Measurements from ENCODE around the gene PDE9A.

Gene PDE9A

DNA sequence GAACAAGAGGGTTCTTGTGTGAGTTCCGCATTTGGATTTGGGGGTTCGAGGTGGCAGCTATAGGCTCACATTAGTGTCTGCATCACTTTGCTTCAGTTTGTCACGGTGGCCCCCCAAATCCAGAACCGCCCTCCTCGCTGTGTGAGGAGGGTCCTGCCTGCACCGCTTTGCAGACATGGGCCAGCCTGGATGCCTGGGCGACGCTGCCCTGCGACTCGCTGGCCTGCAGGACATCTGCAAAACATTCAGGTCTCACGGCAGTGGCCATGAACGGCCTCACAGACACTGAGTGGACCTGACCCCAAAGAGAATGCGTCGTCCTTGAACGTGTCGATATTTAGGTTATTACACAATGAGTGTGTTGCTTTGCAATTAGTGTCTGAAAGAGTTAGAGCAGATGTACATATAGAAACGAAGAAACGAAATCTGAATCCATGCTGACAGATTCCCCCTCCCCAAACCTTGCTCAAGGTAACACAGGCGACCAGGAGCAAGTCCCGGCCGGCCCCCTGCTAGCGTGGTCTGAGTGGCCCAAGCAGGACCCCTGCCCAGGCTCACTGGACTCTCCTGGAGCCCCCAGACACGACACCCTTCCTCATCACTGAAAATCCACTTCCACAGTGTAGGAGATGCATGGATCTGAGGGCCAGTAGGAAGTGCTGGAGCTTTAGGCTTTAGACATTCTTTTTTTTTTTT, 20.4 kb downstream of the PDE9A start:
- DNase-seq, result no peak

DNA sequence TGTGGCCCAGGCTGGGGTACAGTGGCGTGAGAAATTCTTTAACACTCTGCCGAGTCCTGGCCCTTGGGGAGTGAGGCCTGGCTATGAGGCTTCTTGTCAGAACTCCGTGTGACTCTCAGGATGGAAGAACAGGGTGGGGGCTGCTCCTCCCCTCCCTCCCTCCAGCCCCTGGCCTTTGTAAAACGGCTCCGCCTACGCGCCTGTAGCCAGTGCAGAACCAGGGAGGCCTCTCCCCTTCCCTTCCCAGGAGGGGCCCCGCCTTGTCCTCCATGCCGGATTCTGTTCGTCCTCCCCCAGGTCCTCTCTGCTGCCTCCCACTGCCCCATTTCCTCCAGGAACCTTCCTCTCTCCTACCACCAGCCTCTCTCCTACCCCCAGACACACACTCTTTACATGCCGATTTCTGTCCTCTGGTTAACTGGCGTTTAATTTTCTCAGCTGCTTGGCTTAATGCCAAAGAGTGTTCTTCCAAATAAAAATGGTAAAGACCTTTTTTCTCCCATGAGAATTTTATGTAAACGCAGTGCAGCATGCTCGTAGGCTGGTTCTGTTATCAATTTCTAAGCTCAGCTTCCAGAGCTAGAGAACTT, 21.0 kb downstream of the PDE9A start:
- DNase-seq, result no peak

DNA sequence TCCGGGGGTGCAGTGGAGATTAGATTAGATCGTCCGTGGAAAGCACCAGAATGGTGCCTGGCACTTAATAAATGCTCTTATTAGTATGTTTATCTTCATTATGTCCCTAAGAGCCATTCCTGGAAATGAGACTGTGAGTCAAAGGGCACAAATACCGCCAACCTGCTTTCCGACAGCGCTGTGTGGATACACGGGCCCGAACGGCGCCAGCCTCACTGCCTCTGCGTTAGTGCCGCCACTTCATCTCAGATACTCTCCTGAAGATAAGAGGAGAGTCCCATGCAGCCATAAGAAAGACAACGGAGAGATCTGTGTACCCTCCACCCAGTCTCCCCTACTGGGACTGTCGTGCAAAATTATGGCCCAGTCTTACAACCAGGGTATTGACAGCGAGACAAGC, 22.0 kb downstream of the PDE9A start:
- no peak for DNase-seq

DNA sequence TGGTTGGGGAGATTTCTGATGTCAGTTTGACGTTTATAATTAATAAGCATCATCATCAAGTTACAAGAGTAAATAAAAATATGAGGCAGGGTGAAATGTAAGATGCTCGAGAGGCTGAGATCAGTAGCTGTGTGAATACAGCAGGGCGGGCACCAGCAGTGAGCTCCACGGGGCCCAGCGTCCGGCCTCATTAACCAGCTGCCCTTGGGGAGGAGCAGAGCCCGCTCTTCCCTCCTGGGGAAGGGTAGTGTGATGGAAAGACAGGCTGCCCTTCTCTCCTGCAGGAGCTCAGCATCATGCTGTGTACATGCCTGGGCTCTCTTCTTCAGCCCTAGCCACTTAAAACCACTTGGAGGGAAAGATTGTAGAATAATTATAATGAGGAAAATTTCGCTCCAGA, 23.4 kb downstream of the PDE9A start:
- DNase-seq, result no peak

DNA sequence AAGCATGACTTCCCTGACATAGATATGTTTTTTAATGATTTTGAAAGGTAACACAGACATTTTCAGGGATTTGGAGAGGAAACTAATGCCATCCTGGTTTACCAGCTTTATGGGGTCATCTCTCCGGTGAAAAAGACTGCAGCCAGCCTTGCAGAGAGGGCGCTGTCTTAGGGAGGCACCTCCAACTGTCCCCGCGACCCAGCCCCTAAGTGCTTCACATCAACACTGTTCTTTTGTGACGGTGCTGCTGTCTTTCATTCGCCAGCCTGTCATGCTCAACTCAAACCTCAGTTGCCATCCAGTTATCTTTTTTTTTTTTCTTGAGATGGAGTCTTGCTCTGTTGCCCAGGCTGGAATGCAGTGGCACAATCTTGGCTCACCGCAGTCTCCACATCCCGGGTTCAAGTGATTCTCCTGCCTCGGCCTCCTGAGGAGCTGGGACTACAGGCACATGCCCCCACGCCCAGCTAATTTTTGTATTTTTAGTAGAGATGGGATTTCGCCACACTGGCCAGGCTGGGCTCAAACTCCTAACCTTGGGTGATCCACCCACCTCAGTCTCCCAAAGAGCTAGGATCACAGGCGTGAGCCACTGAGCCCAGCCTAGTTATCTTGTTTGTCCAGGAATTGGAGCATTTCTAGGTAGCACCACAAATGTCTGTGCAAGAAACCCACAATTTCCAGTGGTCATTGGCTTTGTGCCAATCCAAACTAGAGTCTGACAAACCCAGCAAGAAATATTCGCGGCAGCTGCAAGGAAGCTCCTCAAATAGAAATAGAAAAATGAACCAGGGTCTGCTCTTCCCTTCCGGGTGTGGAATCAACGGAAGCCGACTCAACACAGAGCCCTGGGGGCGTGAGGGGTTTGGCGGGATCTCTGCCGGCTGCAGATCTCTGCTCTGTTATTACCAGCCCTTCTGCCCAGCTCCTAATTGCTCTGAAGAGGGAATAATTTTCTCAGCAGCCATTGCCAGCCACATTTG, 24.2 kb downstream of the PDE9A start:
- no peak for DNase-seq

DNA sequence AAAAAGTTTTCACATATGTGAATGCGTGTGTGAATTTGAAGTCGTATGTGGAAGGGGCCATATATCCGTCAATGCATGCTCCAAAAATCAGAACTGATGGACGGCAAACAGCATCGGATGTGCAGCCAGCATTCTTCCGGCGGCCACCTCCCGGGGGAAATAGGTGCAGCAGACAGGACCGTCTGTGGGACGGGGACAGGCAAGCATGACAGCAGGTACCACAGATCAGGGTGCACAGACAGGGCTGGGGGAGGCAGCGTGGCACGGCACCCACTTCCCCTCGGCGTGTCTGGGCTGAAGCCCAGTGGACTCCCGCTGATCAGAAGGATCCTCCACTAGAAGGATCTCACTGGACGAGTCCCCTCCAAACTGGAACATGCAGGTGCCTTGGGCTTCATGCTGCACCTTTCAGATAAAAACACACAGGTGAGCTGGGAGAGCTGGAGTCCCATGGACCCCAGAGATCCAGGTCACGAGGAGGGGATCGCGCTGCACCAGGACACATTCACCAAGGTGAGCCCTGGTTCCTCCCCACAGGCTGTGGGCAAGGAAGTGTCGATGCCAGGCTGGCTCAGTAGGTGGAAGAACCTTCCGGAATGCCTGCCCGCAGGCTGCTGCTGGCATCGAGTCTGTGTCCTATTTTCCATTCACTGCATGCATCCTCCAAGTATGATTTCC, 25.3 kb downstream of the PDE9A start:
- DNase-seq, result no peak

DNA sequence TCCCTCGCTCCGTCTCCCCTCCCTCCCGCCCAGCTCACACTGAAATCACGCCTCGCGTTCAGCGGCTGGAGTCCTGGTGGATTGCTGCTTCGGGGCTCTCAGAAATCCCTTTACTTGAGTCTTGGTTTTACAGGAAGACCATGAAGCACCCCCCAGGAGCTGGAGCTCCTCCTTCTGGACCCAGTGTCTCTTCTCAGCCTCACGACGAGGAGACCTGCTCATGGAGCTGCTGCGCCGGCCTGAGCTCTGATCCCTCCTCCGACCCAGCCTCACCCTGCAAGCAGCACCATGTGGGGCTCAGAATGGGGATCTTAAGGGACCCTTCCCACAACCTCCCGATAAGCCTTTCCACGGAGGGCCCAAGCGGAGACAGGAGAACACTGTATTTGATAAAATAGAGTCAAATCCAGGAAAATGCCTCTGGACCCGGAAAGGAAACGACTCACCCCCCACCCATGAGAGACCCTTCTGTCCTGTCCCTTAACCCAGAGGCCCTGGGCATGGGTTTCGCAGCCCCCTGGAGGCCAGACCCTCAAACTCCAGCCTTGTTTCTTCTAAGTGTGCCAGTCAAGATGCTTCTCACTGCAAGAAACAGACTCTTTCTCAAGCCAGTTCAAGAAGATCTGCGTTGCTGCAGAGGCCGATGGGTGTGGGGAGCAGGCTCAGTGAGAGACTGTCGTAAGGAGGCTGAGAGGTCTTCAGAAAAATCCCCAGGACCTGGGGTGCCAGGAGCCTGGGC, 26.1 kb downstream of the PDE9A start:
- DNase-seq, result no peak

DNA sequence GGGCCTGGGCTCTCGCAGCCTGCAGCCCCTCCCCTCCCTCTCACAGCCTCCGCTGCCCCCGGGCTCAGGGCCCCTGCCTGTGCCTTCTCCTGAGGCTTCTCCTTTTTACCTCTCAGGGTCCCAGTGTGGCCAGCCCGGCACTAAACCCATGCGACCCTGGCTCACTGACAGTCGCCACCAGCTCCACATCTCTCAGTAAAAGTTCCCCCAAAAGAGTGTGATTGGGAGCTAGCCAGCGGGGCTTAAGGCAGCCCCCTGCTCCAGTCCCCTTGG, 26.6 kb downstream of the PDE9A start:
- DNase-seq, result no peak

DNA sequence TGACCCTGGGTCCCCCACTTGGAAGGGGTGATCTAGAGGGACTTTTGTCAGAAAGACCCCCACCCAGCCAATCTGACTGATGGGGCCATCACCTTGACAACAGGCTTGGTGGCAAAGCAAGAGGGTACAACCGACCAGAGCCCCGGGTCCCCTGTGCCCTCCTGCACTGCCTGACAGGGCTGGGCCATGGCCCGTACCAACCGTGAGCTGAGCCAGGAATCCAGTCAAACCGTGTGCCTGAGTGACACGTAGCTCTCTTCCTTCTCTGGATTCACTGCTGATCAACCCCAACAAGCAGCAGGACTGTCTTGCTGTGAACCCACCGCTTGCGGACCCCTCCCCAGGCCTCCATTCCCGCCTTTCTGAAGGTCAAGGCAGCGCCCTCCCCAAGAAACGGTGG, 27.0 kb downstream of the PDE9A start:
- no peak for DNase-seq

DNA sequence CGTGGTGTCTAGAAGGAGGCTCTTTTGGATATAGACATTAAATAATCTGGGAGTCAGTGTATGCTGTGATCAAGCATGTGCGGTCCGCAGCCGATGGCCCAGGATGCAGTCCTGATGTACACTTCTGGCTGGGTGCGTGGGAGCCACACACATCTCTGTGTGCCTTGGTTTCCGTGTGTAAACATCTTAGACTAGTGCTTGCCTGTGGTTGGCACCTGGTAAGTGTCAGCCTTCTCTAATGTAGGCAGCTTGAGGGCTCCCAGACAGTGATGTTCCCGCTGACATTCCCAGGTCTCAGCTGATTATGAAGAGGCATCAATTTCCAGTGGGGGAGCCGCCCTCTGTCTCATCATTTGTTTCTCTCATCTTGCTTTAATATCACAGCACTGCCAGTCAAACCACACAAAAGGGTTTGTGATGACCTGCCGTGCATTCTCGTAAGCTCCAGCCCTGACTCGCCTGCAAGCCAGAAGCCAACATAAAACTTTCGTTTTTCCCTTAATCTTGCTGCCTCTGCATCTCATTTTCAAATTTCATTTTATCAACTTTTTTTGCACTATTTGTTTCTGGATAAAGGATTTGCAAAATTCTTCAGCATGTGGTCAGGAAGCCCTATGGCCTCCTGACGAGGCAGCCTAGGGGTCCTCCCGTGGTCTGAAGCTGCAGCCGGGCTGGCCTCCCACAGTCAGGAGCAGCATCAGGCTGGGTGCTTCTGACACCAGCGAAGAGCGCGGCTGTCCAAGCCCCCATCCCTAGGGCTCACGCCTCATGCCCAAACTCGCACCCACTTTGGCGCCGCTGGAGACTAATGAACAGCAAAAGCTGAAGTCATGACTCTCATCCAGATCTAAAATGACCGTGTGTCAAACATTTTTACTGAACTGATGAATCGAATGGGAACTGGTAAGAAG, 28.1 kb downstream of the PDE9A start:
- no peak for DNase-seq

DNA sequence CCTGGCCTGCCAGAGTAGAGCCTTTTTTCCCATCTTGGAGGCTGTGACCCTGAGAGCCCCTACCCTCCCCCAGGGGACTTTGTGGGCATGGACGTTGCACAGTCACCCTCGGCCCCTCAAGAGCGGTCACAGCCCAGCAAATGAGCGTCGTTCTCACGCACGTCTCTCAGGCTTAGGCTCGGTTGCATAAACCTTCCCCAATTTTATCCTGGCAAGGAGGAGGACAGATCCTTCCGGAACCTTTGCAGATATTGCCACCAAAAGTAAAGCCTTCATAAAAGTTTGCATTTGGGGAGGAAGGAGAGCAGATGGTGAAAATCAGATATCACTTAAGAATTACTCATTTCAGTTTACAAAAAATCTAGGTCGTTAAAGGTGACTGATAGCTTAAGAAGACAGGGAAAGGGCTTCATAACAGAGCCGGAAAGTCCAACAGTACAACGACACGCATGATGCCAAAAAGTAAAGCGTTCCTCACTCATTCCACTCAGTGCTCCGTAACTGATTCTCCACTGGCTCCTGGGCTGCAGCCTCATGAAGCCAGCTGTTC, 29.3 kb downstream of the PDE9A start:
- DNase-seq, result no peak

DNA sequence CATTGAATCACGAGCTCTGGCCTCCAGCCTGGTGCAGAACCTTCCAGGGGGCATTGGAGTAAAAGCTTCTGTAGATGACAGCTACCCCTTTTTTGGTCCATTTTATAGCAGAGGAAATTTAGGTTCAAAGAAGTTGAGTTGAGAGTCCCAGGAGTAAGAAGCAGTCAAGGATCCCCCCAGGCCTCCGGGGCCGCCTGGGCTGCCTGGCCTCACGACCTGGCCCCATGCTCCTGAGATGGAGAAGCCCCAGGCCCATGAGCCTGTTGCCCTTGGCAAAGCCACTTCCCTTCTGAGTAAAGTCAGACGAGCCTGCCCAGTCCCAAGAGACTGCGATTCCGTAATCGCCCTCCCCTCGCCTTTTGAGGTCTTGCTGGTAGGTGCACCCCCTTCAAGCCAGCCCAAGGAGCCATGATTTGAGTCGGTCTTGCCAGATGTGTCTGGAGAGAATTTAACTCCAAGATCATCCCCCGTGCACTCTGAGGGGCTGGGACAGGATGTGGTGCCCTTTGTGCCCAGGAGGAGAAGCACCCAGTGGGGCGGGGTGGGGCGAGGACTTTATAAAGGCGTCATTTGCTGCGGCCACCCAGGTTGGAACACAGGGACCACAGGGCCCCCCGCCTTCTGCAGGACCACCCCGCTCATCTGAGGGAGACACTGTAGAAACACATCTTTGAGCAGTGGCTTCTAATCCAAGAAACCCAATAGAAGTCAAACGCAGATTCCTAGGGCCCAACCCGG, 30.1 kb downstream of the PDE9A start:
- no peak for DNase-seq

DNA sequence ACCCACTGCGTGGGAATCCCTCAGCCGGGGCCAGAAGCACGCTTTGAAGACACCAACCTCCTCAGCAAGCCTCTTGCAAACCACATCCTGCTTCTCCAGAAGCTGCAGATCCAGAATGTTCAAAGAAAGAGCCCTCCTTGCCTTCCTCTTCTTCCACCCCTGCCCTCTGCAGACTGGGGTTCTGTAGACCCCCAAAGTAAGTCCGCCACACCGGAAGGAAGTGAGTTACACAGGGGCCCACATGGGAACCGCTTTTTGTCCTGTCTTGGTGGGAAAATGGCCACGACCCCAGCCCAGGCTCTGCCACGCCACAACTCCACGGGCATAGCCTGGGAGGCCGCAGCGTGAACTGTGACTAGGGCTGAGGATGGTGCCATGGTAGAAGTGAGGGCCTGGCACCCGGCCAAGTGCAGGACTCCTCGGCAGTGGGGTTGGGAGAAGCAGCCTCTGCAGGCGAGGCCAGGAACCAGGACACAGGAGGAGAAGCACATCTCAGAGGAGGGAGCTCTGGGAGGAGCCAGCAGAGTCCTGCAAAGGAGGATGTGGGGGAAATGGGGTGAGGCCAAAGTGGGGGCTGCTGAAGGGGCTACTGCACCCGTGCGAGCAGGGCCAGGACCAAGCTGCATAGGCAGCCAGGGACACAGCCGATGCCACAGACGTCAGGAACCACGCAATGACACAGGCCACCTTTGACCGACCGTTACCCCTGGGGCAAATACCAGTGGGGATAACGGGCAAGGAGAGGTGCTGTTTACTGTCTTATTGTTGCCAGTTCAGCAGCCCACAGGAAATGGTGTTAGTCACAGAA, 30.9 kb downstream of the PDE9A start:
- no peak for DNase-seq

DNA sequence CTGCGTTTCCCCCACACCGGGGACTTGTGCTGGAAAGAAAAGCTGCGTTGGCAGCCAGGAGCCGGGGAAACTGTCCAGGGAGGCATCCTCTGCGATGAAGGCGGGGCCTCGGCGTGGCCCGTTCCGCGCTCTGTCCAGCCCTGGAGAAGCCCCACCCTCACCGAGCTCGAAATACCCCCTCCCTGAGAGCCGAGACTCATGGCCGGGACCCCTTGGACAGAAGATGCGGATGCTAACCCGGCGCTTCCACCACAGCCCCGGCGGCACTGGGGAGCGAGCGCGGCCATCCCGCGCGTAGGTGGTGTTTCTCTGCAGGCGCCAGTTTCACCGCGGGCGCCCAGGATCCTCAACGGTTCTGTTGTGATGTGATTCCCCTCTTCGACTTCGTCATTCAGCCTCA, 31.6 kb downstream of the PDE9A start:
- DNase-seq, result peak in 1 of 2 experiments; percentile 17

DNA sequence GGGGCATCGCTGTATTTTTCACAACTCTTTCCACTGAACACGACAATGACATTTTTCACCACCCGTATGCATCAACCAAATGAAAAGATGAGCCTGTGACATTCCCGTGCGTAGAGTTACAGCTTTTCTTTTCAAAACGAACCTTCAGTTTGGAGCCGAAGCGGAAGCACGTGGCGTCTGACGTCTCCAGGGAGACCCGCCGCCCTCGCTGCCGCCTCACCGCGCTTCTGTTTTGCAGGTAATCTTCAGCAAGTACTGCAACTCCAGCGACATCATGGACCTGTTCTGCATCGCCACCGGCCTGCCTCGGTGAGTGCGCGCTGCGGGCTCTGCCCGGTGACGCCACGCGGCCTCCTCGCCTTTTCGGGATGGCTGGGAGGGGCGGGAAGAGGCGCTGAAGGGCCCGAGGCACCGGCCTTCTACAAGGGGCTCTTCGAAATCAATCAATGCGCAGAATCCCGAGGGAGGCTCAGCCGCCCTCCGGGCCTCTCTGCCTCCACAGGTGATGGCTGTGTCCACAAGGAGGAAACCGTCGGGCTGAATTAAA, 32.6 kb downstream of the PDE9A start:
- no peak for DNase-seq

DNA sequence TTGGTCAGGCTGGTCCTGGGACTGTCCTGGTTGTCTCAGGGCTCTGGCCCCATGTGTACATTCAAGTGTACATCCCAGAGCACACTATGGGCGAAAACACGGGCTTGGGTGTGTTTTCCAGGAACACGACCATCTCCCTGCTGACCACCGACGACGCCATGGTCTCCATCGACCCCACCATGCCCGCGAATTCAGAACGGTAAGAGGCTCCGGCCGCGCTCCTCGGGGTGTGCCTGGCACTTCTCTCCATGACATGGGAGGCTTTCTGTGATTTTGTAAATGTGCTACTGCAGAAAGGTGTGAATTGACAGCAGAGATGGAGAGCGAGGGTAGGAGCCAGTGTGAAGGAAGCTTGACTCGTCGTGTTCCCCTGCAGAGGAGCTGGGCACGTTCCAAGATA, 34.4 kb downstream of the PDE9A start:
- DNase-seq, result no peak

DNA sequence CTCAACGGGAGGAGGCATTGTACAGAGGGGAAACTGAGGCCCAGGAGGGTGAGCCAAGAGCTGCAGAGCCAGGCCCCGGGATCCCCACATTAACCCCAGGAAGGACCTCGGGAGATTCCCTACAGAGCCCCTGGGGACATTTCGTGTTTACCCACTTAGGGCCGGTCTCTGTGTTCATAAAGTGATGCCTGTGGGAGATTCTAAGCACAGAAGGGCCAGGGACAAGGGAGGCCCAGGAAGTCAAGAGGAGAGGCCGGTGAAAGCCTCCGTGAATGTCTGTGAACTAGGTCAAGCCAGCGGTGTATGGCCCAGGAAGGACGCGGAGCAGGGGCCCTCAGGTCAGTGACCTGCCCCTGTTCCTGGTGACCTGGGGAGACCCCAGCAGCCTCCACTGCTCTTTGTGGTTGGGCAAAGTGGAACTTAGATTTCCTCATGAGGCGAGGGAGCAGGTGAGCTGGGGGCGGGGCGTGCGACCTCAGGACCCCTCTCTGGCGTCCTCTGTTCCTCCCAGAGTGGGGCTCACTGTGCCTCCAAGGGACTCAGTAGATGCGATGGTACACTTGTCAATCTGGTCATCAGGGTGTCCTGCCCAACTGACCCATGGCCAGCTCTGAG, 34.9 kb downstream of the PDE9A start:
- no peak for DNase-seq

DNA sequence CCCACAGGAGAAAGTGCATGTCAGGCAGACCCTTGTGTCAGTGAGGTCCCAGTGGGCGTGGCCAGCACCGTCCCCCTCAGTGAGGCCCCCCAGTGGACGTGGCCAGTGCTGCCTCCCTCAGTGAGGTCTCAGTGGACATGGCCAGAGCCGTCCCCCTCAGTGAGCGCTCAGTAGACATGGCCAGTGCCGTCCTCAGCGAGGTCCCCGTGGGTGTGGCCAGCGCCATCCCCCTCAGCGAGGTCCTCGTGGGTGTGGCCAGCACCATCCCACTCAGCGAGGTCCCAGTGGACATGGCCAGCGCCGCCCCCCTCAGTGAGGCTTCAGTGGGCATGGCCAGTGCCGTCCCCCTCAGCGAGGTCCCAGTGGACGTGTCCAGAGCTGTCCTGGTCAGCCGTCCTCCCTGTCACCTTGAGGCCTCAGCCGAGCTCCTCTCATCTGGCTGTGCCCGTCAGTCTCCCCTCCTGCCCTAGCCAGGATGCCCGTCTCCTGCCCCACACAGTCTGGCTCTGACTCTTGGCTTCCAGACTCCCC, 35.5 kb downstream of the PDE9A start:
- DNase-seq, result no peak

DNA sequence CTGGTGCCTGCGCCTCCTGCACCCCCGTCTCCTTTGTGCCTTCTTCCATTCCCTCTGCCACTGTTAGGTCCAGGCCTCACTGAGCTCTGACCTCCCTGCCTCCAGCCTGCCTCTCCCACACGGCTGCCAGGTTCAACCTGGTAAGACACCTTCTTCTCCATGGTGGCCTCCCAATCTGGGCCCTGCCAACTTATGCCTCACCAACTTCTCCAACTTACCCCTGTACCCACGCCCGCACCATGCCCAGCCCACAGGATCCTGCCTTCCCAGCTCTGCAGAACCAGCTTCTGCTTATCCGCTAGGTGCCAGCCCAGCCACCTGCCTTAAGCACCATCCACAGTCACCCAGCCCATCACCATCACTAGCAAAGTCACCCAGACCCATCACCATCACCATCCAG, 37.2 kb downstream of the PDE9A start:
- no peak for DNase-seq

Measured in cerebellar nuclear complex (tissue), 1 donor.